Dendritic cell treated with granulocyte-macrophage colony-stimulating factor and Interleukin-4, amounts not matched to agents 40 ng/mL and 50 ng/mL, for 4 days (primary cell): ENCODE measurements around the gene FNDC3A.

Source experiments
- H3K27ac Mint-ChIP-seq: one replicate; pipeline ENCODE4 v1.8.0; 2022; ENCODE audit warnings: mild to moderate bottlenecking, mixed read lengths
- H3K27me3 Mint-ChIP-seq: one replicate; pipeline ENCODE4 v1.8.0; 2022; ENCODE audit warnings: mild to moderate bottlenecking, mixed read lengths
- H3K36me3 Mint-ChIP-seq: one replicate; pipeline ENCODE4 v1.8.0; 2022; ENCODE audit warnings: low read depth, mixed read lengths
- H3K4me1 Mint-ChIP-seq: one replicate; pipeline ENCODE4 v1.8.0; 2022; ENCODE audit warnings: low read depth, mixed read lengths
- H3K4me3 Mint-ChIP-seq: one replicate; pipeline ENCODE4 v1.8.0; 2022; ENCODE audit warnings: mild to moderate bottlenecking, moderate library complexity, mixed read lengths
- H3K9me3 Mint-ChIP-seq: one replicate; pipeline ENCODE4 v1.8.0; 2022; ENCODE audit warnings: mixed read lengths
- intact Hi-C: fragments of 100-400 bp; cut with micrococcal nuclease; formaldehyde crosslinking; loops from one replicate; pipeline ENCODE4 v1.15.0; 2022

FNDC3A gene

DNA sequence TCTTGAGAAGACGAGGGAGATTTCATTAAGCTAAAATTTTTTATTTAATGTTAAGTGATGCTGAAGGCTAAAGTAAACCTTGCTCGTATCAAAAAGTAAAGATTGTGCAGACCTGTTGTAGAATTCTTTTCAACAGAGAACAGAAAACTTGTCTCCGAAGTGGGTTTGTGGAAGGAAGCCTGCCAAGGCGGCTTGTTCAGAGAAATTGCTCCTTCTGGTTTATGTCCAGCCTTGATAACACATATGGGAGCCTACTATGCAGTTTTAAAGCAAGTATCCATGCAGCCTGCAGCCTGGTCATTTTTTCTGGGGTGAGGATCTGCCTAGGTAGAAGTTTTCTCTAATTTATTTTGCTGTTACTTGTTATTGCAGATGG lies 245.9 kb downstream of the FNDC3A start:
- Mint-ChIP-seq H3K27me3 (peaks cover 50% of the 10 kb centered on the region), H3K36me3 (no peaks in the 10 kb centered on the region)

DNA sequence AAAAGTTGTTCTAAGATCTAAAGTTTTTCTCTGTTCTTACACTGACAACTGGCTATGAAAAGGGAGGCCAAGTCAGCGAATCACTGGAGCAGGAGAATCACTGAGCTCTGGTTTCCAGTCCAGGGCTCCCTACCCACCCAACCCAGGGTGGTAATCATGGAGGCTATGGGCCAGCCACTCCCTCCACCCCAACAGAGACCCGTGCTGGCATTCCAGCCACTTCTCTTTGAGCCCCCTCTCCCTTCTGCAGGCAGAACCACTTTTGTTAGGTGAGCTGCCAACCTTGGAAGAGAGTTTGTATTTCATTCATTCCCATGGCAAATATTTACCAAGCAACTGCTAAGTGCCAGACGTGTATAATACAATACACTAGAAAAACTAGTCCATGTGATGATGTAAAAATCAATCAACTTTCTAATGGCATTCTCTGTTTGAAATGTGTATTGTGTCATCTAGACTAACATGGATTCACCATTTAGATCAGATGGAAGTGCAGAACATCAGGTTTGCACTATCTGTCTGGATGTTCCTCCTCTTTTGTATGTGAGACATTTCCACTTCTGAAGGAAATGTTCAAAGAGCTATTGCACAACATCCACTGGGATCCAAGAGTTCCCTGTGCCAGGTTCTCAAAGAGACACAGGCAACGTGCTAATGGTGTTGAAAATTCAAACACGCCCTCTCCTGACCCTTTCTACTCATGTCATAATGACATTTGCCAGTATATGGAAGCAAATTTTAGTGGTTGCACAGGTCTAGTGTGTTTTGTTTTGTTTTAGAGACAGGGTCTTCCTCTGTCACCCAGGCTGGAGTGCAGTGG lies 249.7 kb downstream of the FNDC3A start:
- Mint-ChIP-seq H3K4me1 (peaks cover 11% of the 10 kb centered on the region), H3K4me3 (no peak overlapping the region), H3K27me3 (peaks cover 22% of the 10 kb centered on the region), H3K27ac (no peak overlapping the region), H3K36me3 (no peaks in the 10 kb centered on the region), H3K9me3 (no peaks in the 10 kb centered on the region)
- intact Hi-C loops = no loop called here

More for the DNA sequence above, 245.9 kb downstream of the FNDC3A start:
- no peak overlapping the region for H3K27ac Mint-ChIP-seq
- H3K4me1 Mint-ChIP-seq = peaks cover 14% of the 10 kb centered on the region
- intact Hi-C loops = no loop called here
- no peaks in the 10 kb centered on the region for H3K9me3 Mint-ChIP-seq
- H3K4me3 Mint-ChIP-seq = no peak overlapping the region

DNA sequence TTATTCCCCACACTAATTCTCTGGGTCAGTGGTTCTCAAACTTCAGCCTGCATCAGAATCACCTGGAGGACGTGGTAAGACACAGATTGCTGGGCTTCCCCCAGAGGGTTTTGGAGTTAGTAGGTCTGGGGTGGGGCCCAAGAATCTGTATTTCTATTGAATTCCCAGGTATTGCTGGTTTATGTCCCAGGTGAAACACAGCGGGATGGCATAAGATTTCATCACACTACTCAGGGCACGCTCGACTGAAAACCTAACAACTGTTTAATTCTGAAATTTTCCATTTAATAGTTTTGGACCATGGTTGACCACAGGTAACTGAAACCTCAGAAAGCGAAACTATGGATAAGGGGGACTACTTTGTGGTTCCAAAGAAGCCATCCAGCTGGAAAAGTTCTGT lies 250.9 kb downstream of the FNDC3A start:
- Mint-ChIP-seq H3K4me1 (peaks cover 5% of the 10 kb centered on the region), H3K4me3 (no peak overlapping the region), H3K27ac (no peak overlapping the region), H3K9me3 (no peaks in the 10 kb centered on the region), H3K27me3 (peaks cover 10% of the 10 kb centered on the region), H3K36me3 (no peaks in the 10 kb centered on the region)
- intact Hi-C loops = no loop called here

DNA sequence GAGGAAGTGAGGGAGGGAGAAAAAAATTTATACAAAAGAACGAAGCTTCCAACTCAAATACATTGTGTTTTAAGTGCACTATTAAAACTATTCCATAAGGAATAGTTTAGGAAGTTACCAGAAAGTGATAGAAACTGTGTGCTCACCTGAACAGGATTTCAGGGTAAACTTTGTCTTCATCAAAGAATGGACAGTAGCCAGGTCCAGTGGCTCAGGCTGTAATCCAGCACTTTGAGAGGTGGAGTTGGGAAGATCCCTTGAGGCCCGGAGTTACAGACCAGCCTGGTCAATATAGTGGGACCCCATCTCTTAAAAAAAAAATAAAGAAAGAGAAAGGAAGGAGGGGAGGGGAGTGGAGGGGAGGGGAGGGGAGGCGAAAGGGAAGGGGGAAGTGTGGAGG lies 259.0 kb downstream of the FNDC3A start:
- Mint-ChIP-seq H3K9me3 (no peaks in the 10 kb centered on the region), H3K4me3 (no peak overlapping the region), H3K36me3 (no peaks in the 10 kb centered on the region), H3K27ac (no peak overlapping the region), H3K27me3 (no peaks in the 10 kb centered on the region), H3K4me1 (no peaks in the 10 kb centered on the region)
- intact Hi-C loops = no loop called here

DNA sequence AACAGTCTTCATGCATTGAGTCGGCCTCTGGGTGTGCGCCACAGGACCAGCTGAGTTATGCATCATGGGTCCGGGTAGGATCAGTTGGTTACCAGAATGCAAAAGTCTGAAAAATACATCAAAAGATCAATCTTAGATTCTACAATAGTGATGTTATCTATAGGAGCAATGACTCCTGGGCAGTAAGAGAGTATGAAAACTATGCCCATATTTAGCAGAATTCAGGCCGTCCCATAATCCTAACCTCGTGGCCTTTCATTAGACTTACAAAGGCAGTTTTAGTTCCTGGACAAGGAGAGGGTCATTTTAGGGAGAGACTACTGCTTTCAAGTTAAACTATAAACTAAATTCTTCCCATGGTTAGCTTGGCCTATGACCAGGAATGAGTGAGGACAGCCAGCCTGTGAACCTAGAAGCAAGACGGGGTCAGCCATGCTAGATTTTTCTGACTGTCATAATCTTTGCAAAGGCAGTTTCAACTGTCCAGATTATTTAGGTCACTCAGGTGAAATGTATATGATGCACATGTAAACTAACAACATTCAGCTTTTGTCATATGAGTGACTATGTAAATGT lies 260.2 kb downstream of the FNDC3A start:
- H3K27me3 Mint-ChIP-seq = no peaks in the 10 kb centered on the region
- H3K4me1 Mint-ChIP-seq = no peaks in the 10 kb centered on the region
- H3K4me3 Mint-ChIP-seq = no peak overlapping the region
- H3K9me3 Mint-ChIP-seq = no peaks in the 10 kb centered on the region
- H3K27ac Mint-ChIP-seq = no peak overlapping the region
- intact Hi-C loops = no loop called here
- H3K36me3 Mint-ChIP-seq = no peaks in the 10 kb centered on the region

DNA sequence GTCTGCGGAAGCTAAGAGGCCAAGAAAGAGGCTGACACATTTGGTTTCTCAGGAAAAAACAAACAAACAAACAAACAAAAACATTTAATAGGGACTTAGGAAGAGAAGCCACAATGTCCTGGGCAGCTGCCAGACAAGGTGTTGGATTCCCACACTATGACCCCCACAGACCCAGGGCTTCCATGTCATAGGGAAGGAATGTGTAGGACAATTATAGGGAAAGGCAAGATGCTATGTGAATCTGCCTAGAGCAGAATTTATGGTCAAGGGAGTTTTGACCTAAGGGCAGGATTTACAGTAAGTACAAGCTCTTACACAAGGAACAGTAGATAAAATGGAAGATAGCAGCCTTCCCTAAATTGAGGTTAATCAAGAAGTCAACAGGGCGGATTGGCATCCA lies 262.9 kb downstream of the FNDC3A start:
- Mint-ChIP-seq H3K4me1 (no peaks in the 10 kb centered on the region), H3K27ac (no peak overlapping the region), H3K4me3 (no peak overlapping the region), H3K9me3 (peaks cover 9% of the 10 kb centered on the region), H3K27me3 (no peaks in the 10 kb centered on the region), H3K36me3 (no peaks in the 10 kb centered on the region)
- intact Hi-C loops = no loop called here

DNA sequence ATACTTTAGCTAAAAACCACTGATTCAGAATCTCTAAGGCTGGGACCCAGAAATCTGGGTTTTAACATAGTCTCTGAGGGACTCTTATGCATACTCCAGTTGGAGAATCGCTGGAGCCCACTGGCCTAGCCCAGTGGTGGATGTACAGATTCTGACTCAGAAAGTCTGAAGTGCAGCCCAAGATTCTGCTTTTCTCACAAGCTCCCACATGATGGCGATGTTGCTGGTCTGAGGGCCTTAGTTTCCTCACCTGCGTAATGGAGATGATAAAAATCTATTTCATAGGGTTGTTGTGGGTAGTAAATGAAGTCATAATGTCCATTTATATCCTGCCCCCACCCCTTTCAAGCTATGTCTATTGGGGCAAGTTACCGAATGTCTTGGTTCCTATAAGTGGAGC lies 264.3 kb downstream of the FNDC3A start:
- Mint-ChIP-seq H3K9me3 (peaks cover 9% of the 10 kb centered on the region), H3K36me3 (no peaks in the 10 kb centered on the region), H3K4me1 (no peaks in the 10 kb centered on the region), H3K27ac (no peak overlapping the region), H3K4me3 (no peak overlapping the region), H3K27me3 (no peaks in the 10 kb centered on the region)
- intact Hi-C loops = loop anchor here (2.0 kb wide), 1 partner anchor 41 kb away; no protein-coding TSS in a partner anchor

DNA sequence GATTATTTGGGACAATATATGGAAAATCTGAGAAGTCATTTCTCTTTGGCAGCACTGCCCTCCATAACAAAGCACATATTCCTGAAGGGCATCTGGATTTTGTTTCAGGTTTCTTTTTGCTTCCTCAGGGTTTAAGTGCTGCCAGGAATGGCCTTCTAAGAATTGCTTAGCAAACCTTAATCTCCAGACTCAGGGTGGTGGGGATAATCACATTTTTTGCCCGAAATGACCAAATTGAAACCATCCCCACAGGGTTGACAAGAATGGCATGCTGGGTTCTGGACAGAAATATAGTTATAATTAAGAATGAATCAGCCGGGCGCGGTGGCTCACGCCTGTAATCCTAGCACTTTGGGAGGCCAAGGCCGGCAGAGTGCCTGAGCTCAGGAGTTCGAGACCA lies 265.6 kb downstream of the FNDC3A start:
- Mint-ChIP-seq H3K27ac (no peak overlapping the region), H3K27me3 (no peaks in the 10 kb centered on the region)
- intact Hi-C loops = loop anchor here (2.0 kb wide), 1 partner anchor 40 kb away; no protein-coding TSS in a partner anchor

DNA sequence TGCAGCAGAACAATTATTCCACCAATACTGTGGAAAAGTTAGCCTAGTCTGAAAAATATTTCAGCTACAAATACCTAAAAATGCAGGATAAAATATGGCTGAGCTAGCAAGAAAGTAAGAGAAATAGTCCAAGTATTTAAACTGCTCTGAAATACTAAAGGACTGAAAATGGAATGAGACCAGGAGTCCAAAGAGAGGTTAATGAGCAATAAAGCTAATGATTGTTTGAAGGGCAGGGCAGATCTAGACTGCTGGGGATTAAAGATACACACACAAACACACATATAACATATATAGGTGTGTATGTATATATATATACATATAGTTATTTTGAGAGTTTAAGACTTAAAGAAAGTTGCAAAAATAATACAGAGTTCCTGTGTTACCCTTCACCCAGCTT lies 269.4 kb downstream of the FNDC3A start:
- H3K4me1 Mint-ChIP-seq = peaks cover 14% of the 10 kb centered on the region
- peaks cover 9% of the 10 kb centered on the region for H3K9me3 Mint-ChIP-seq
- H3K27ac Mint-ChIP-seq = no peak overlapping the region
- H3K27me3 Mint-ChIP-seq = no peaks in the 10 kb centered on the region
- peaks cover 13% of the 10 kb centered on the region for H3K36me3 Mint-ChIP-seq
- intact Hi-C loops = no loop called here
- no peak overlapping the region for H3K4me3 Mint-ChIP-seq

More for the DNA sequence above, 265.6 kb downstream of the FNDC3A start:
- Mint-ChIP-seq H3K9me3 (peaks cover 9% of the 10 kb centered on the region), H3K36me3 (no peaks in the 10 kb centered on the region), H3K4me3 (no peak overlapping the region), H3K4me1 (no peaks in the 10 kb centered on the region)

DNA sequence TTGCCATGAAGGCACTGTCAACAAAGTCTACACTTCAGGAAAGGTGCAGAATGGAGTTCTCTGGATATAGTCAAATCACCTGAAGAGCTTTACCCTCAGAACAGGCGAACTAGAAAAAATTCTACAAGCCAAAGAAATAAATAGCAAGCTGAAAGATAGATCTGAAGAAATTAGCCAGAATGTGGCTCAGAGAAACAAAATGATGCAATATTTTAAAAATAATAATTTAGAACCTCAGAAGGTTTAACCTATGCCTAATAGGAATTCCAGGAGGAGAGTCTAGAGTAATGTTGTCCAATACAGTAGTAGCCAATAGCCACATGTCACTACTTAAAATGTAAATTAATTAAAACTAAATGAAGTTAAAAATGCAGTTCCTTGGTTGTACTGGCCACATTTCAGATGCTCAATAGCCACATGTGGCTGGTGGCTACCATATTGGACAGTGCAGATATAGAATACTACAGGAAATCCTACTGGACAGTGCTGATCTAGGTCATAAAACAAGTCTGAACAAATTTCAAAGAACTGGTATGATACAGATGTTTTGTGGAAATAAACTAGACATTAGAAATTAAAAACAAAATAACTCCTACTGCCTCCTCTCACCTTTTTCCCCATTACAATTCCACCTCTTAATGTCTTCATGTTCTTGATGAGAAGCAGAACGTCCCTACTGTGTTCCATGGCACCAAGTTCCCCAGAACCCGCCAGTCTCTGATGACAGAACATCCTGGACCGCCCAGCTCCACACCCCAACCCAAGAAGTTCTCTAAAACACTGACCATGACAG lies 271.3 kb downstream of the FNDC3A start:
- intact Hi-C loops = no loop called here

DNA sequence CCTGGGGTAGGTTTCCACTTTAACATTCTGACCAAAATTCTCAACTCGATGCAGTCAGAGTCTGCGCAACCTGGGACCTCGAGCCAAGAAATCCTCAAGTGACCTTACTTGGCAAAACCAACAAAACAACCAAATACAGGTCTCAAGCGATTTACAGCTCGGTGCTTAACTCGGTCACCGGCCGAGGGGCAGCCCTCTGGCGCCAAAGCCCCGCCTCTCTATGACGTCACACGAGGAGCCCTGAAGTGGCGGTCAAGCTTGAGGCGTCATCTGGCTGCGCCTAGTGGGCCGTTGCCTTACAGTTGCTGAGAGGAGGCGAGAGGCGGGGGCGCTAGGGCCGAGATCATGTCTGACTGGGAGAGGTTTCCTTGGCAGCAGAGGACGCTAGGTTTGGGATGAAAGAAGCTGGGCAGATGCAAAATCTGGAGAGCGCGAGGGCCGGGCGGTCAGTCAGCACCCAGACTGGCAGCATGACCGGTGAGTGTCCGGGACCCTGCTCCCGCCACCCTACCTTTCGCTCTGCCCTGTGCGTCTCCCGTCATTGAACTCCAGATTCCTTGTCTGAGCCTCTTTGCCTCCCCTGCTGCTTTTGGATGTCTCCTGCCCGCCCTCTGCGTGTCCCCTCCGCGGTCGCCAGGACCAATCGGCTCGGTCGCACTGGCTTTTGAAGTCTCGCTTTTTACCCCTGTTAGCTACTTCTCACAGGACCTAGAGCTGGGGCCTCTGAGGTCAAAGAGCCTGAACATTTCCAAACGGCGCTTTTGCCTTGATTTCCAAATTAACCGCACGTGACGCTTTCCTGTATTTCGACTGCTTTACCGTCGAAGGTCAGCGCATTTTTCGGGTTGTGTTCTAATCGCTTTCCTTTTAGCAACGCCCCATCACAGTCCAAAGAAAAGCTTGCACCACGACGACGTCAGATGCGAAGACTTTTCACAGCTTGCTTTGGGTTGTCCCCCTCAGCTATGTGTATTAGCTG lies 272.2 kb downstream of the FNDC3A start, which contains the start of gene CDADC1:
CDADC1 (plus strand) TSS at position 283 of the 979 bp plus-strand sequence; CDS start at position 396, 113 bp downstream.
- peaks cover under 1% of the 10 kb centered on the region for H3K9me3 Mint-ChIP-seq
- H3K27me3 Mint-ChIP-seq = no peaks in the 10 kb centered on the region
- peaks cover 24% of the 10 kb centered on the region for H3K4me1 Mint-ChIP-seq
- peak within 1 kb of the TSS; percentile 99 for H3K4me3 Mint-ChIP-seq
- peak within 1 kb of the TSS; percentile 97 for H3K27ac Mint-ChIP-seq
- H3K36me3 Mint-ChIP-seq = peaks cover 18% of the 10 kb centered on the region
- intact Hi-C loops = no loop called here

More for the DNA sequence above, 271.3 kb downstream of the FNDC3A start:
- Mint-ChIP-seq H3K4me1 (peaks cover 21% of the 10 kb centered on the region), H3K27me3 (no peaks in the 10 kb centered on the region), H3K9me3 (peaks cover 9% of the 10 kb centered on the region), H3K4me3 (peak overlapping the region; percentile 99), H3K27ac (peak overlapping the region; percentile 97), H3K36me3 (peaks cover 18% of the 10 kb centered on the region)

DNA sequence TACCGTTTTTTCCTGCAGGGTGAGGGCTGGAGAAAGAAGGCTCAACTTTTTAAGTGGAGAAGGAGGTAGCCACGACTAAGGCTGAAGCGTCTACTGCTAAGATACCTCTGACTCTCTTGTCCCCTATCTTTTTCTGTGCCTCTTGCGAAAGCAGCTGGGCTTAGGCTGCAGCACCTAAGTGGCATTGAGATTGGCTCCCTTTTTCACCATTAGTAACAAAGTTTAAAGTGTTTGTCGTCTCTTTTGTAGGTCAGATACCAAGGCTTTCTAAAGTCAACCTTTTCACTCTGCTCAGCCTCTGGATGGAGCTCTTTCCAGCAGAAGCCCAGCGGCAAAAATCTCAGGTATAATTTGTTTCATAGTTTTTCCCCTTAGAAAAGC lies 272.9 kb downstream of the FNDC3A start:
- H3K4me3 Mint-ChIP-seq = peak overlapping the region; percentile 99
- no peaks in the 10 kb centered on the region for H3K9me3 Mint-ChIP-seq
- intact Hi-C loops = no loop called here
- H3K4me1 Mint-ChIP-seq = peaks cover 24% of the 10 kb centered on the region
- H3K36me3 Mint-ChIP-seq = peaks cover 18% of the 10 kb centered on the region
- H3K27ac Mint-ChIP-seq = peak overlapping the region; percentile 97
- H3K27me3 Mint-ChIP-seq = no peaks in the 10 kb centered on the region

DNA sequence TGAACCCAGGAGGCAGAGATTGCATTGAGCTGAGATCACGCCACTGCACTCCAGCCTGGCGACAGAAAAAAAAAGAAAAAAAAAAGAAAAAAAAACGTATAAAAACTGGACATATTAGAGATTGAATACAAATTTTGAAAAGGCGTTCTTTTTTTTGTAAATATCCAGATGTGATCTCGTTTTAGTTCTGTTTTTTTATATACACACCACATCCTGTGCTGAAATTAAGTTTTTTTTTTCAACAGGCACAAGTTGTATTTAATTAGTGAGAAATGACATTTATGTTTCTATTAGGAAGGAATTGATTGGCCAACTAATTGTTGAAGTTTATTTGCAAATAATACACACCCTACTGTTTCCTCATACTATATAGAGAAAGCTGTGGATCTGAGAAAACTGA lies 275.6 kb downstream of the FNDC3A start:
- intact Hi-C loops = no loop called here
- Mint-ChIP-seq H3K9me3 (no peaks in the 10 kb centered on the region), H3K4me3 (no peak overlapping the region), H3K36me3 (peaks cover 39% of the 10 kb centered on the region), H3K27me3 (no peaks in the 10 kb centered on the region), H3K27ac (no peak overlapping the region), H3K4me1 (peaks cover 29% of the 10 kb centered on the region)
